HG02852 (cell line): Measurements from ENCODE around the gene SPX.

ENCODE experiments used
- ATAC-seq: cut with Tn5 transposase; IDR thresholded peaks from one replicate; pipeline ENCODE4 v1.9.1; 2021; ENCODE audit warnings: mild to moderate bottlenecking, moderate library complexity; ENCODE audit not compliant: unreplicated experiment

SPX gene, protein sequence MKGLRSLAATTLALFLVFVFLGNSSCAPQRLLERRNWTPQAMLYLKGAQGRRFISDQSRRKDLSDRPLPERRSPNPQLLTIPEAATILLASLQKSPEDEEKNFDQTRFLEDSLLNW

DNA sequence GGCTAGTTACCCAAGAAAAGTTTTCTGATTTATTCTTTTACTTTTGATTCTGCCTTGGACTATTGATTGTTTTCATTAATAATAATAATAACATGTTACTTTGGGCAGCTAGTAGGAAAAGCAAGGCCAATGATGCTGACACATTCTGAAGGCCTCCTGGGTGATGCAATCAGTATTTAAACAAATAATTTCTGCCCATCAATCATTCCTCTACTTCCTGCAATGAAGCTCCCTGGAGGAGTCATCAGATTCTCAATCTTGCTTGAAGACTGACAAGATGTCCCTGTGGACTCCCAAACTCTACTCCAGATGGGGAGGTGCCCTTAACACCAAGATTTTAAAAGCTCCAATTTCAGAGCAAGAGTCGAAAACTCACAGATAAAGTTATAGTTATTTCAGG lies at the start of gene SPX:
SPX (plus strand) TSS at position 244 of the 400 bp plus-strand sequence. CDS start 177 bp downstream, outside the sequence.
- ATAC-seq = no peak

GRCh38 chr12:21476949-21477348 lies 49.1 kb upstream of the SPX start:
- ATAC-seq = no peak

- ATAC-seq = no peak
Measured at GRCh38 chr12:21478756-21479455, 47.2 kb upstream of the SPX start.

- no peak for ATAC-seq
Measured at GRCh38 chr12:21483531-21483930, 42.6 kb upstream of the SPX start.

DNA sequence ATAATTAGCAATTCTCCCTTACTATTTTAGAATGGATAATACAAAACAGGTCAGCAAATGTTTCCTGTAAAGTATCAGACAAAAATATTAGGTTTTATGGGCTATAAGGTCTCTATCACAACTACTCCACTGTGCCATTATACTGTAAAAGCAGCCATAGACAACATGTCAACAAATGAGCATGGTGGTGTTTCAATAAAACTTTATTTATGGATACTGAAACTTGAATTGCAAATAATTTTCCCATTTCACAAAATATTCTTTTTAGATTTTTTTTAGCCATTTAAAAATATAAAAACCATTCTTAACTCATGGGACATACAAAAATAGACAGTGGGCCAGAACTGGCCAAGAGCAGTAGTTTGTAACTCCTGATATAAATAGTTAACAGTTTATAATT lies 40.1 kb upstream of the SPX start:
- no peak for ATAC-seq

DNA sequence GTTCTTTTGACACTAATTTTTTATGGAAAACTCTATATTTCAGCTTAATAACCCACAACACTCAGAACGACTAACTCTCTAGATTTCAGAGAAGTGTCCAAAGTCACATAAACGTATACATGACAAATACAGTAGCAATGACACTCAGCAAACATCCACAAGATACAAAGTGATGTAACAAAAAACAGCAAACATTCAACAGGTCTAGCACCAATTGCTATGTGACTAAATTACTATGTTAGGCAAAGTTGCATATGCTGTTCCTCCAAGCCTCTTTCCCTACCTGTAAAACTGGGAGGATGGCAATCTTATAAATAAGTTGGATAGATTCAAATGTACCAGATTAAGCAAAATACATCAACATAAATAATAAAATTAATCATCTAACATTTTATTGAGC lies 26.3 kb upstream of the SPX start:
- no peak for ATAC-seq

DNA sequence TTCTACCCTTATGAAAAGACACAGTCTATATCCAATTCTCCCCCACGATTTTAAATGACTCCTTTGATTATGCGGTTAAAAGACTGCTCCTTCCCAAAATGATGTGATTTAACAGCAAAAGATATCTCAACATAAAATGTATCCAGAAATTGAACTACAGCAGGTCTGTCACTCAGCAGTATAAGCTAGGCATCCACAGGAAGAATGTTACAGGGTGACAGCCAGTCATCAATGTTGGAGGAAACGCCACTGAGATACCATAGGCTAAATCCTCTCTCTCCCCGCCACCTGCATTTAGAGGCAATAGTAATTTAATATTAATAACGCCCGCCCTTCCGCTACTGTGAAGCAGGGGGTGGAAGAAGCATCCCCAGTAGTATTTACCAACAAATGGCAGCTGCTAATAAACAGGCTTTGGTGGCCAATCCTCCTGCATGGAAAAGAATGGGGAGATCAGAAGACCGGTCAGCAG lies 25.3 kb upstream of the SPX start:
- ATAC-seq = peak; percentile 3

DNA sequence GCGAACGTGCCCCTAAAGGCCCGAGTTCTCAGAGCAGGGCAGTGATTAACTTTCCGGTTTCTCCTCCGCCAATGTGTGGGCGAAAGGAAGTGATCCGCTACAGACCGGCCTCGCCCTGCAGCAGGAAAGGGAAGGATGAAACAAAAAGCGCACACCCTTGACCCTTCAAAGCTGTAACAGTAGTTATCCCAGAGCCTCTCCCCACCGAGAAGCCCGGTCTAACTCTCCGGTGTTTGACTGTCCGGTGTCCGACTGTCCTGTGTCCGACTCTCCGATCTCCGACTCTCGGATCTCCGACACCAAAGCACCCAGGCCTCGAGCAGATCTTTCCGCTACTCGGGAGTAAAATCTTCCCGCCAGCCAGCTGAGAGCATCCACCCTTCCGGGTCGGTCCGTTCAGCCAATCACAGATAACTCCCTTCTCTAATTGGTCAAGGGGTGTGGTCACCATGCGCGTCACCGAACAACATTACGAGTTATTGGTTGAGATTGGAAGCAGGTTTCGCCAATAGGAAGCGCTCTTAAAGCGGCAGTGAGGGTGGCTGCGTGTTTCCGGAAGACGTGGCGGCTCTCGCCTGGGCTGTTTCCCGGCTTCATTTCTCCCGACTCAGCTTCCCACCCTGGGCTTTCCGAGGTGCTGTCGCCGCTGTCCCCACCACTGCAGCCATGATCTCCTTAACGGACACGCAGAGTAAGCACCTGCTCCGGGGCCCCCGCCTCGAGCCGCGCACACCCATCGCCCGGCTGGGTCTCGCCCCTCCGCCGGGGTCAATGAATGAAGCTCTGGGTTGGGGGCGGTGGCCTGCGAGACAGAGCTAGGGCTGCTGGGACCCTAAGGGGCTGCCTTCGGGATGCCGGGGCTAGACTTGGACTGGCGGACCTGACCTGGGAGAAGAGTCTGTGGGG lies 24.6 kb upstream of the SPX start, which contains the start of the genes GOLT1B and RECQL:
GOLT1B (plus strand) TSS at position 532 of the 906 bp plus-strand sequence; CDS start at position 667, 135 bp downstream.
RECQL (minus strand) TSS at position 378 of the 906 bp plus-strand sequence. CDS start 2,065 bp downstream, outside the sequence.
- ATAC-seq = peak; percentile 98

DNA sequence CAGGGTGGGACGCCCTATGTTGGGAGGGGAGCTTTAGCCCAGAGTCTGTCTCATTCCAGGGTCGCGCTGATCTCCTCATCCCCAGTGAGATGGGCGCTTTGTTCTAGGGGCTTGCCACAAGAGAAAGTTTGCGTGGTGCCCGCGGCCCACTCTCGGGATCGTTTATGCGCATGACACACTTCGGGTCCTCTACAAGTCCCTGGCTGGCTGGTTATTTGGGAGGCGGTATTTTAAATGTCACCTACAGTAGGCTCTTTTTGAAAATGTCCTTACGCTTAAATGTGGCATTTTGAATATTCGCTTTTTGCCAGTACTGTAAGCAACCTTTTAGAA lies 24.0 kb upstream of the SPX start:
- no peak for ATAC-seq

DNA sequence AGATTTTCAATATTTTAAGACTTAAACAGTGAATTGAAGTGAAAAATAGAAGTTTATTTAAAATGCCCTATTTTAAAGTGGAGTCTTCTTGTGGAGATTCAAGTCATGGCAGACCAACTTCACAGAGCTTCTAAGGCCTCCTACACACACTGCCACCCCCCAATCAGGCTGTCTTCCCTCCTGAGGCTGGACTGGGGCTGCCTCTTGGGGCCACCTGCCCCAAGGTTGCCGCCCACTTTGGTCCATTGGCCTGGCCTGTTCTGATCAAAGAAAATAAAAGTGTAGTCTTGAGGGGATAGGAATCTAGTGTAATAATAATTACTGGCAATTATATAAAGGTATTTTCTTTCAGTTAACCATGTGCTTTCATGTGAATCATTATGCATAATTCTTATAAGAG lies 23.2 kb upstream of the SPX start:
- ATAC-seq = no peak

DNA sequence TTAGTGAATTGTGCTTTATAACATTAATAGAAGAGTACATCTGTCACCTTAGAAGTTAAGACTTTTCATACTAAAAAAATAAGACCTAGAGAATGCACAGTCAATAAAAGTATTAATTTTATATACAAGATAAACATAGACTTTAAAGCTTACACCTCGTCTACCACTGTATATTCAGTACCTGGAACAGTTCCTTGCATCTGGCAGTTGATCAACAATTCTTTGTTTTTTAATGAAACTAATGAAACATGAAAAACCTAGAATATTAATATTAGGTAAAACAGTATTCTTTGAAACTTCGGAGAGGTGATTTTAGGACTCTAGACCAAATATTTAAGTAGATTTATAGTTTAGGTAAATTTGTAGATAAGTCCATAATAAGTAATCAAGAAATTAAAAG lies 20.2 kb upstream of the SPX start:
- ATAC-seq = no peak

DNA sequence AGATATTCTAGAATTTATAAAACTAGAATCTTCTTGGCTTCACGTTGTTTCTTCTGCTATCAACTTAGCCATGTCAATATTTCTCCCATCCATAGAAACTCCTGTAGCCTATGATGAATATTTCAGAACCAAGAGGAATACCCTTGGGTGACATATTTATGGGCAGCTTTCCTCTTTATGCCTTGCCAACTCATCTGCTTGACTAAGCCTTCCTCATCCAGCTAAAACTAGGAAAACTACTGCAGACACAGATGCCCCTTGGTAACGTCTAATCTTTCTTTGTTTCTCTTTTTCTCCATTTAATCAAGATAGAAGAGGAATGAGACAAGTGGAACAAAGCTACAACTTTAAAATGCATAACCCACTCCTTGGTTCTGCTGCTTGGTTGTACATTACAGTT lies 18.2 kb upstream of the SPX start:
- no peak for ATAC-seq

DNA sequence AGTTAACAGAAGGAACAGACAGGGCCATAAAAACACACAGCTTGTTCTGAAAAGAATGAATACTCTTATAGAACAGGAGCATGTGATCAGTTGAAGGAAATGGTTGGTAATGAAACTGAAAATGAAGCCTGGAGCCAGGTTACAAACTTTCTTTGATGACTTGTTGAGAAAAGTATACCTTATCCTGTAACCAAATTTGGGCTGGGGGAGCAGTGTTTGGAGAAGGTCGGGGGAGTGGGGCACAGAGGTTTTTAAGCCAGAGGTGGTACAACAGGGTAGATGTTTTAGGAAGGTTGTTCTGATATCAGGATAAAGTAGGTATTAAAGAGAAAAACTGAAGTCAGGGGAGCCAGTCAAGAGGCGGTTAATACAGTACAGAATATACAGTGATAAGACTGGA lies 16.3 kb upstream of the SPX start:
- ATAC-seq = peak; percentile 89

GRCh38 chr12:21516281-21516680 lies 9.8 kb upstream of the SPX start:
- no peak for ATAC-seq

GRCh38 chr12:21518451-21518850 lies 7.6 kb upstream of the SPX start:
- no peak for ATAC-seq

DNA sequence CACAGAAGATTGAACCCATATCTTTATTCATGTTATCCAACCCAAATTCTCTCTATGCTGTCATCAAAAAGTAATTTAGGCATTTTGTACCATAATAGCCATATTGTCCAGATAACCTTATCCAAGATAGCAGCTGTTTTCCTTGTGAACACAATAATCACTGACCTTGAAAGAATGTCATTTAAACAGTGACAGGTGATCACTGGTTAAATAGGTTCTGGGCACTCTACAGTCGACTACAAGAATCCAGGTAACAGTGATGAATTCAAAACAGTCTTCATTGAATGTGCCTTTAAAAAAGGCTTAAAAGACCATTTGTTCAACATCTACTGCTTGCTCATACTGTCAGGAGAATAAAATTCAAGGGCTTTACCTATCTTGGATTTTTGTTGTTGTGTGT lies 4.6 kb upstream of the SPX start:
- ATAC-seq = no peak

DNA sequence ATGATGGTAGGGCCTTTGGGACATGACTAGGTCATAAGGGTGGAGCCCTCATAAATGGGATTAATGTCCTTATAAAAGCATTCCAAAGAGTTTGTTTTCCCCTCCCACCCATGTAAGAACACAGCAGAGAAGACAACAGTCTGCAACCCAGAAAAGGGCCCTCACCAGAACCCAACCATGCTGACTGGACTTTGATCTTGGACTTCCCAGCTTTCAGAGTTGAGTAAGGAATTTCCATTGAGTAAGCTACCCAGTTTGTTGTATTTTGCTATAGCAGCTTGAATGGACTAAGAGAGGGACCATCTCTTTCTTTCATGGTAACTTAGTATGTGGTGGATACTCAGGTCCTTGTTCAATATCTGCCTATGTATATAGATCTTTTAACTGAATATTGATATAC lies 2.9 kb upstream of the SPX start:
- ATAC-seq = no peak

GRCh38 chr12:21526721-21527345 lies 737 bp downstream of the SPX start:
- no peak for ATAC-seq

DNA sequence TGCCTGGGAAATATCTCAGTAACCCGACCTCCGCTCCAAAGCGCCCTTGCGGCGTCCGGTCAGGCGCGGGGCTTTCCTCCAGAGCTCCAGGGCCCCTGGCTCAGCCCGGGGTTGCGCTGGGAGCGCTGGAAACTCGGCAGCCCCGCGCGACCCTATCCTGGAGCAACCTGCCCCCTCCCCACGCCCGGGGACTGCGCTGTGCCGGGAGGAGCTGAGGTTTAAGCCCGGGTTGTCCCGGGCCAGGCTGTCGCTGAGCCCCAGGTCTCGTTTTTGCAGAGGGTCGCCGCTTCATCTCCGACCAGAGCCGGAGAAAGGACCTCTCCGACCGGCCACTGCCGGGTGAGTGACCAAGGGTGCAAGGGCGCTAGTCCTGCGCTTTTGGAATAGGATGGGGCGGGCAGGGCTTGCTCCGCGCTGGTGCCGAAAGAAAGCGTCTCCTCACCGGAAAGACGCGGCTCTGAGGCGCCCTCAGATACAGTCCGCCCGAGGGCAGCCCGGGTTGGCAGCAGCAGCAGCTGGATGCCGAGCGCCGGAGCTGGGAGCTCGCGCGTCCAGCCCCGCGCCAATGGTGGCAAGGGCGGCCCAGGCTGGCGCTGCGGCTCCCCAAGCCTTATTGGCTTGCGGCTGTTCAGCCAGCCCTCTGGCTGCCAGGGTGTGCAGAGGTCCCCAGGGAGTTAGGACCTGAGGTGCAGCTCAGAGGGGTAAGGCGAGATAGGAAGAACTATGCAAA lies 1.5 kb downstream of the SPX start:
- peak; percentile 91 for ATAC-seq

GRCh38 chr12:21528953-21529352 lies 2.9 kb downstream of the SPX start:
- ATAC-seq = no peak

GRCh38 chr12:21529456-21529855 lies 3.4 kb downstream of the SPX start:
- ATAC-seq = no peak
